ENCODE data around the gene C19orf73.
A peak's percentile ranks its signal among the peaks of the same experiment; 100 is the strongest.

C19orf73 gene

GRCh38 chr19:49120868-49121267 is 1.9 kb upstream of the C19orf73 start:
- DNase-seq, result no peak

- DNase-seq, result no peak
These were observed 1.4 kb upstream of the C19orf73 start for GRCh38 chr19:49120325-49120683.

GRCh38 chr19:49119411-49120324 is 725 bp upstream of the C19orf73 start, which contains the start of gene PPFIA3:
Gene PPFIA3 (plus strand): TSS chr19:49119544. CDS start chr19:49127874, 8,330 bp downstream.
- DNase-seq, result peak in 1 of 2 experiments; percentile 39

- no peak for DNase-seq
These were observed 1.0 kb downstream of the C19orf73 start for GRCh38 chr19:49117677-49118564.

GRCh38 chr19:49116544-49116943 is 2.4 kb downstream of the C19orf73 start:
- no peak for DNase-seq

- peak; percentile 23 to 65 for DNase-seq
These were observed 4.1 kb downstream of the C19orf73 start for GRCh38 chr19:49114630-49115363.

GRCh38 chr19:49113762-49114629 is 4.9 kb downstream of the C19orf73 start, which contains the start of gene LIN7B:
Gene LIN7B (plus strand): TSS chr19:49114370. CDS start chr19:49114405, 35 bp downstream.
- DNase-seq, result peak in 1 of 2 experiments; percentile 84

- DNase-seq, result no peak
These were observed 7.5 kb downstream of the C19orf73 start for GRCh38 chr19:49111218-49111998.

- DNase-seq, result no peak
These were observed 8.4 kb downstream of the C19orf73 start for GRCh38 chr19:49110567-49110966.

GRCh38 chr19:49109569-49110233 is 9.2 kb downstream of the C19orf73 start:
- no peak for DNase-seq

- no peak for DNase-seq
These were observed 9.9 kb downstream of the C19orf73 start for GRCh38 chr19:49109051-49109450.

- no peak for DNase-seq
These were observed 11.1 kb downstream of the C19orf73 start for GRCh38 chr19:49107625-49108459.

GRCh38 chr19:49106648-49107135 is 12.3 kb downstream of the C19orf73 start:
- no peak for DNase-seq

- DNase-seq, result no peak
These were observed 14.6 kb downstream of the C19orf73 start for GRCh38 chr19:49104229-49104864.

GRCh38 chr19:49103331-49104085 is 15.4 kb downstream of the C19orf73 start:
- no peak for DNase-seq

- no peak for DNase-seq
These were observed 16.6 kb downstream of the C19orf73 start for GRCh38 chr19:49102303-49102702.

- no peak for DNase-seq
These were observed 17.8 kb downstream of the C19orf73 start for GRCh38 chr19:49101160-49101559.

- DNase-seq, result no peak
These were observed 20.1 kb downstream of the C19orf73 start for GRCh38 chr19:49098795-49099194.
